DND-41 (cell line): ENCODE results near the gene METRN.
"Not testable (repeated sequence)": the region's sequence is repeated elsewhere in the genome, so short reads cannot be mapped to it uniquely, and the experiment has no call there.

Experiments
- ATAC-seq: fragments of 200-7000 bp; cut with Tn5 transposase; 3 replicates; pipeline ENCODE4 v1.9.1; 2021; ENCODE audit warnings: low read depth; ENCODE audit not compliant: insufficient read depth
- DNase-seq: peaks from one replicate; pipeline ENCODE4 v3.0.0-alpha.2; 2020
- H2AFZ ChIP-seq: 2 replicates; pipeline ENCODE4 v1.6.0; 2012; ENCODE audit warnings: low read depth, low read length
- H3K27ac ChIP-seq: 2 replicates; pipeline ENCODE4 v1.5.1; 2012; ENCODE audit warnings: low read length, inconsistent platforms
- H3K27me3 ChIP-seq: fragments of 200-600 bp; sonication (generic); 2 replicates; pipeline ENCODE4 v1.6.0; 2012; ENCODE audit warnings: low read length, mild to moderate bottlenecking, inconsistent platforms; ENCODE audit not compliant: insufficient read depth, poor library complexity
- H3K36me3 ChIP-seq: 2 replicates; pipeline ENCODE4 v1.5.1; 2012; ENCODE audit warnings: low read length, inconsistent platforms; ENCODE audit not compliant: insufficient read depth
- H3K4me1 ChIP-seq: 2 replicates; pipeline ENCODE4 v1.5.1; 2012; ENCODE audit warnings: mild to moderate bottlenecking, low read length; ENCODE audit not compliant: insufficient read depth
- H3K4me2 ChIP-seq: 2 replicates; pipeline ENCODE4 v1.6.0; 2012; ENCODE audit warnings: mild to moderate bottlenecking, moderate library complexity, low read length, inconsistent platforms; ENCODE audit not compliant: insufficient read depth
- H3K4me3 ChIP-seq, 2 experiments: fragments of 200-600 bp in 1 of 2; shearing (Covaris generic) in 1 of 2; 2 replicates each; pipeline ENCODE4 v1.5.1; 2012 to 2016; ENCODE audit warnings: inconsistent platforms in 2 of 2, low read length in 2 of 2, mild to moderate bottlenecking in 2 of 2, low read depth in 1 of 2, moderate library complexity in 1 of 2
- H3K79me2 ChIP-seq: 2 replicates; pipeline ENCODE4 v1.6.0; 2012; ENCODE audit warnings: low read length, inconsistent platforms; ENCODE audit not compliant: insufficient read depth
- H3K9ac ChIP-seq: 2 replicates; pipeline ENCODE4 v1.6.0; 2012; ENCODE audit warnings: low read depth, mild to moderate bottlenecking, inconsistent platforms, low read length, moderate library complexity
- H3K9me3 ChIP-seq: 2 replicates; pipeline ENCODE4 v1.5.1; 2012; ENCODE audit warnings: low read length, moderate library complexity, mild to moderate bottlenecking, inconsistent platforms; ENCODE audit not compliant: insufficient read depth, severe bottlenecking
- H4K20me1 ChIP-seq: 2 replicates; pipeline ENCODE4 v1.6.0; 2012; ENCODE audit warnings: low read length; ENCODE audit not compliant: insufficient read depth
- EZH2 ChIP-seq: IDR thresholded peaks from 3 replicates; pipeline ENCODE4 v1.6.1; 2012; ENCODE audit warnings: borderline replicate concordance, low read depth, mild to moderate bottlenecking, moderate library complexity, low read length, inconsistent platforms; ENCODE audit not compliant: severe bottlenecking
- TF ChIP-seq, protein P1 (sequence below): IDR thresholded peaks from 2 replicates; pipeline ENCODE4 v1.5.1; 2012; ENCODE audit warnings: borderline replicate concordance, low read length, moderate library complexity, mild to moderate bottlenecking; ENCODE audit not compliant: poor library complexity, severe bottlenecking; ENCODE audit errors: extremely low read depth

METRN gene

DNA sequence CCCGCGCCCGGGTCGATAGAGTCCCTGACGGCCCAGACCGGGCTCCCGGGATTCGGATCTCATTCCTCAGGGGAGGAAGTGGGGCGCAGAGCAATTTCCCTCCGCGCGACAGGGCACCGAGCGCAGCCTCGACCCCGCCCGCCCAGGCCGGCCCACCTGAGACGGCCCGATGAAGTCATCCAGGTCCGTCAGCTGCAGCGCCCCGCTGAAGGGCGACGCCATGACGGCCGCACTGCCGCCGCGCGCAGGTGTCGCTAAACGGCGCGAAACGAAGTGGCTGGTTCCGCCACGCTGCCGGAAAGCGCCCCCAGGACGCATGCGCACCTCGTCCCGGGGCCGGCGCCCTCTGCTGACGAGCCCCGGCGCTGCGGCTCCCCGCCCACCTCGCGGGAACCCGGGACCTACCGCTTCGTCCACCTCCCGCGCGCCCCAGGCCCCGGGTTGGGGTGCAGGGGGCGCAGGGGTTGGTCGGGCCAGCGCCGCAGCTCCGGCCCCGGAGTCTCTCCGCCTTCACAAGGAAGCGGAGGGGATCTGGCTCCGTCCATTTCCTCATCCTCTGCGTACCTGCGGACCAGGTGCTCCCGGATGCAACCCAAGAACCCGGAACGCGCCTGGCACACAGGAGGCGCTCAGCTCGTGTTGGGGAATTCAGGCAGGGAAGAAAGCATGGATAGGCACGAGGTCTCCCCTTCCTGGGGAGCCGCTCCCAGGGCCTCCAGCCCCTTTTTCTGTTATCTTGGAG, 26.0 kb downstream of the METRN start, which contains the start of gene CIAO3:
CIAO3 (minus strand) TSS at position 234 of the 742 bp plus-strand sequence; CDS start at position 222, 12 bp downstream.
- Histone ChIP-seq H3K4me2 (peak within 1 kb of the TSS; percentile 99), H3K9ac (peak within 1 kb of the TSS; percentile 96), H3K27ac (peak within 1 kb of the TSS; percentile 75), H3K36me3 (peaks cover 26% of the 10 kb centered on the region), H2AFZ (peak within 1 kb of the TSS; percentile 97), H4K20me1 (no peaks in the 10 kb centered on the region), H3K9me3 (no peaks in the 10 kb centered on the region), H3K27me3 (no peaks in the 10 kb centered on the region), H3K79me2 (peaks cover 18% of the 10 kb centered on the region), H3K4me1 (peaks cover 19% of the 10 kb centered on the region), H3K4me3 (peak within 1 kb of the TSS; percentile 91 to 98)
- DNase-seq (peak; percentile 89), ATAC-seq (peak; percentile 91)
- TF ChIP-seq, protein P1, sequence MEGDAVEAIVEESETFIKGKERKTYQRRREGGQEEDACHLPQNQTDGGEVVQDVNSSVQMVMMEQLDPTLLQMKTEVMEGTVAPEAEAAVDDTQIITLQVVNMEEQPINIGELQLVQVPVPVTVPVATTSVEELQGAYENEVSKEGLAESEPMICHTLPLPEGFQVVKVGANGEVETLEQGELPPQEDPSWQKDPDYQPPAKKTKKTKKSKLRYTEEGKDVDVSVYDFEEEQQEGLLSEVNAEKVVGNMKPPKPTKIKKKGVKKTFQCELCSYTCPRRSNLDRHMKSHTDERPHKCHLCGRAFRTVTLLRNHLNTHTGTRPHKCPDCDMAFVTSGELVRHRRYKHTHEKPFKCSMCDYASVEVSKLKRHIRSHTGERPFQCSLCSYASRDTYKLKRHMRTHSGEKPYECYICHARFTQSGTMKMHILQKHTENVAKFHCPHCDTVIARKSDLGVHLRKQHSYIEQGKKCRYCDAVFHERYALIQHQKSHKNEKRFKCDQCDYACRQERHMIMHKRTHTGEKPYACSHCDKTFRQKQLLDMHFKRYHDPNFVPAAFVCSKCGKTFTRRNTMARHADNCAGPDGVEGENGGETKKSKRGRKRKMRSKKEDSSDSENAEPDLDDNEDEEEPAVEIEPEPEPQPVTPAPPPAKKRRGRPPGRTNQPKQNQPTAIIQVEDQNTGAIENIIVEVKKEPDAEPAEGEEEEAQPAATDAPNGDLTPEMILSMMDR = peak; percentile 91
- no peak for TF ChIP-seq EZH2

DNA sequence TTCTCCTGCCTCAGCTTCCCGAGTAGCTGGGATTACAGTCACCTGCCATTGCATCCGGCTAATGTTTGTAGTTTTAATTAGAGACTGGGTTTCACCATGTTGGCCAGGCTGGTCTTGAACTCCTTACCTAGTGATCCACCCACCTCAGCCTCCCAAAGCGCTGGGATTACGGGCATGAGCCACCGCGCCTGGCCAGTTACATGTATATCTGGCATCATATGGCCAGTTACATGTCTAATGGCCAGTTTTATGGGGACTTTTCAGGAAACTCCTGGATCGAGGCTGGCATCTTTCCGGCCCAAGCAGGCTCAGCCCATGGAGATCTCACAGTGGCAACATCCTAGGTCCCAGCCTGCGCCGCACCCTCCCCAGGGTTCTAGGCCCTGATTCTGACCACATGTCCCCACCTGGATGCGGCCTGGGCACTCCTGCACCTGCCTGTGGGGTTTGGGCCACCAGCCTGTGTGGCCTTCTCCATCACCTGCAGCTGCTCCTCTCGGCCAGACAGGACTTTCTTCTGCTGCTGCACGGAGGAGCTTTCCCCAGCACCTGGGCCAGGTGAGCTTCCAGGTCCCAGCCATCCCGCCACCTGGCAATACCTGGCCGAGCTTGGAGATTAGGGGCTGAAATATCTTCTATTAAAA, 27.2 kb downstream of the METRN start:
- Histone ChIP-seq H3K4me3 (no peak overlapping the region), H3K79me2 (peaks cover 18% of the 10 kb centered on the region), H3K4me1 (peaks cover 19% of the 10 kb centered on the region), H3K9ac (no peak overlapping the region), H3K4me2 (peak overlapping the region; percentile 29; the same call in 1 of the 2 replicates), H3K9me3 (no peaks in the 10 kb centered on the region), H3K27me3 (no peaks in the 10 kb centered on the region), H3K36me3 (peaks cover 15% of the 10 kb centered on the region), H3K27ac (no peak overlapping the region), H4K20me1 (no peaks in the 10 kb centered on the region), H2AFZ (no peak overlapping the region)
- no peak for DNase-seq
- TF ChIP-seq, protein P1 = no peak
- TF ChIP-seq EZH2 = no peak
- no peak for ATAC-seq

DNA sequence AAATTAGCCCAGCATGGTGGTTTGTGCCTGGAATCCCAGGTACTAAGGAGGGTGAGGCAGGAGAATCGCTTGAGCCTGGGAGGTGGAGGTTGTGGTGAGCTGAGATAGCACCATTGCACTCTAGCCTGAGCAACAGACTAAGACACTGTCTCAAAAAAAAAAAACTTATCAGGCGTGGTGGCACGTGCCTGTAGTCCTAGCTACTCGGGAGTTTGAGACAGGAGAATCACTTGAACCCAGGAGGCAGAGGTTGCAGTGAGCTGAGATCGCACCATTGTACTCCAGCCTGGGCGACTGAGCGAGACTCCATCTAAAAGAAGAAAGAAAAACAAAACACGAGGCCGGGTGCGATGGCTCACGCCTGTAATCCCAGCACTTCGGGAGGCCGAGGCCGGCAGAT, 28.0 kb downstream of the METRN start:
- not testable (repeated sequence) for H3K27ac ChIP-seq, DNase-seq, H3K27me3 ChIP-seq, H4K20me1 ChIP-seq, H3K4me2 ChIP-seq, ATAC-seq, H3K4me3 ChIP-seq, H2AFZ ChIP-seq, H3K9me3 ChIP-seq, H3K36me3 ChIP-seq, H3K9ac ChIP-seq
- Histone ChIP-seq H3K79me2 (peaks cover 17% of the 10 kb centered on the region), H3K4me1 (peaks cover 19% of the 10 kb centered on the region)

DNA sequence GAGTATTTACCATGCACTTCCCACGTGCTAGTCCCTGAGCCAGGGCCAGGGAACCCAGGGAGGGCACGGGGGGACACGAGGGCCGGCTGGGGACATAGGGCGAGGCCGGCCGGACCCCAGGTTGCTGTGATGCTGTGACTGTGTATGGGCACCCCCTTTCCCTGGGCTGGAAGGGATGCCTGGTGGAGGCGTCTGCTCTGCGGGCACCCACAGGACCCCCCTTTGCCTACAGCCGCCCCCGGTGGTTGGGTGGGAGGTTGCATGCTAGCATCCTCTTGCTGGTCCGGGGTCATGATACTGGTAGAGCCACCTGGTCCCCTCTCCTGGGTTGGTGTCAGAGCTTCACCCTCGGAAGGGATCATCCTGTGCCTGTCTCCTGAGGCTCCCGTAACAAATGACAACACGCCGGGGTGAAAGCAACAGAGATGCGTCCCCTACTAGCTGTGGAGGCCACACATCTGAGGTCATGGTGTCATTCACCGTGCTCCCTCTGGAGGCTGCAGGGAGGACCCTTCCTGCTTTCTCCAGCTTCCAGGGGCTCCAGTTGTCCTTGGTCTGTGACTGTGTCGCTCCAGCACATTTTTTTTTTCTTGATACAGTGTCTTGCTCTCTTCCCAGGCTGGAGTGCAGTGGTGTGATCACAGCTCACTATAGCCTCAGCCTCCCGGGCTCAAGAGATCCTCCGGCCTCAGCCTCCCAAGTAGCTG, 29.0 kb downstream of the METRN start:
- DNase-seq (peak; percentile 42), ATAC-seq (no peak)
- Histone ChIP-seq H3K36me3 (peaks cover 5% of the 10 kb centered on the region; the same call in 1 of the 2 replicates), H3K9ac (no peak overlapping the region), H3K4me3 (no peak overlapping the region), H3K4me1 (peaks cover 19% of the 10 kb centered on the region), H4K20me1 (no peaks in the 10 kb centered on the region), H3K79me2 (peaks cover 16% of the 10 kb centered on the region), H3K4me2 (no peak overlapping the region), H3K27me3 (no peaks in the 10 kb centered on the region), H3K27ac (no peak overlapping the region), H2AFZ (no peak overlapping the region), H3K9me3 (no peaks in the 10 kb centered on the region)
- no peak for TF ChIP-seq EZH2
- TF ChIP-seq, protein P1 = peak; percentile 56
